Lower leg skin (tissue), 3 donors: ENCODE results near the gene CPOX.

Experiments used
- POLR2A ChIP-seq, 2 donors: fragments of 450-650 bp; IDR thresholded peaks; one replicate each; pipeline ENCODE4 v1.6.1; 2016 to 2017; ENCODE audit warnings: antibody characterized with exemption in 2 of 2, mild to moderate bottlenecking in 1 of 2, moderate library complexity in 1 of 2
- TF ChIP-seq, protein P1 (sequence below), 3 donors: fragments of 450-650 bp; IDR thresholded peaks; one replicate each; pipeline ENCODE4 v1.5.1; 2016; ENCODE audit warnings: antibody characterized with exemption in 3 of 3, mild to moderate bottlenecking in 3 of 3, moderate library complexity in 2 of 3

DNA sequence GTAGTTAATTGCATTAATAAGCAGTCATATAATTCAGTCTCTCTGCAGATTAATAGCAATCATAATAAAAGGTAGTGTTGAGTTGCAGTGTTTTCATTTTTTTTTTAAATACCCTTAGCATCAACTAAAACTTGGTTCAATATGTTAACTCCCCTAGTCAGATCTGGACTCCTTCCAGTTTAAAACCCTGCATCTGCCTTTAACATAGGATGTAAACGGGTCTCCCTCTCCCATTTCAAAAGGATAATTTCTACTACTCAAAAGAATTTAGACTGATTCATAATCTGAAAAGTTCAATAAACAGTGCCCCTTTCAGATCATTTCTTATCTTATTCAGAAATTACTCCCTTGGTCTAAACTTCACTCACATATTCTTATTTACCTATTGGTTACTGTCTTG is 11.4 kb downstream of the CPOX start:
- TF ChIP-seq, protein P1, sequence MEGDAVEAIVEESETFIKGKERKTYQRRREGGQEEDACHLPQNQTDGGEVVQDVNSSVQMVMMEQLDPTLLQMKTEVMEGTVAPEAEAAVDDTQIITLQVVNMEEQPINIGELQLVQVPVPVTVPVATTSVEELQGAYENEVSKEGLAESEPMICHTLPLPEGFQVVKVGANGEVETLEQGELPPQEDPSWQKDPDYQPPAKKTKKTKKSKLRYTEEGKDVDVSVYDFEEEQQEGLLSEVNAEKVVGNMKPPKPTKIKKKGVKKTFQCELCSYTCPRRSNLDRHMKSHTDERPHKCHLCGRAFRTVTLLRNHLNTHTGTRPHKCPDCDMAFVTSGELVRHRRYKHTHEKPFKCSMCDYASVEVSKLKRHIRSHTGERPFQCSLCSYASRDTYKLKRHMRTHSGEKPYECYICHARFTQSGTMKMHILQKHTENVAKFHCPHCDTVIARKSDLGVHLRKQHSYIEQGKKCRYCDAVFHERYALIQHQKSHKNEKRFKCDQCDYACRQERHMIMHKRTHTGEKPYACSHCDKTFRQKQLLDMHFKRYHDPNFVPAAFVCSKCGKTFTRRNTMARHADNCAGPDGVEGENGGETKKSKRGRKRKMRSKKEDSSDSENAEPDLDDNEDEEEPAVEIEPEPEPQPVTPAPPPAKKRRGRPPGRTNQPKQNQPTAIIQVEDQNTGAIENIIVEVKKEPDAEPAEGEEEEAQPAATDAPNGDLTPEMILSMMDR (IDR thresholded peaks at IDR 0.05): no peak
- TF ChIP-seq POLR2A (IDR thresholded peaks at IDR 0.05): no peak
